Nephron (organoid): ENCODE measurements around the gene EMC10.

Experiments
- H3K27ac Mint-ChIP-seq, 3 experiments: 2 replicates each; pipeline ENCODE4 v1.8.0; 2020; ENCODE audit warnings: mixed read lengths in 3 of 3, mild to moderate bottlenecking in 2 of 3, moderate library complexity in 1 of 3
- H3K27me3 Mint-ChIP-seq: 2 replicates; pipeline ENCODE4 v1.8.0; 2021; ENCODE audit warnings: low read depth, mild to moderate bottlenecking, moderate library complexity, mixed read lengths
- H3K36me3 Mint-ChIP-seq: 2 replicates; pipeline ENCODE4 v1.8.0; 2020; ENCODE audit warnings: low read depth, mixed read lengths
- H3K4me1 Mint-ChIP-seq: 2 replicates; pipeline ENCODE4 v1.8.0; 2020; ENCODE audit warnings: mixed read lengths
- H3K4me3 Mint-ChIP-seq, 3 experiments: 2 replicates each; pipeline ENCODE4 v1.8.0; 2020; ENCODE audit warnings: mild to moderate bottlenecking in 3 of 3, mixed read lengths in 3 of 3, moderate library complexity in 2 of 3
- H3K9me3 Mint-ChIP-seq: 2 replicates; pipeline ENCODE4 v1.8.0; 2020; ENCODE audit warnings: mixed read lengths
- TF ChIP-seq, protein P1 (sequence below), 3 experiments: fragments of 200-600 bp; sonication (generic); IDR thresholded peaks; one replicate each; pipeline ENCODE4 v1.5.0; 2021; ENCODE audit warnings: antibody characterized with exemption in 3 of 3; ENCODE audit not compliant: unreplicated experiment in 3 of 3

Gene EMC10

DNA sequence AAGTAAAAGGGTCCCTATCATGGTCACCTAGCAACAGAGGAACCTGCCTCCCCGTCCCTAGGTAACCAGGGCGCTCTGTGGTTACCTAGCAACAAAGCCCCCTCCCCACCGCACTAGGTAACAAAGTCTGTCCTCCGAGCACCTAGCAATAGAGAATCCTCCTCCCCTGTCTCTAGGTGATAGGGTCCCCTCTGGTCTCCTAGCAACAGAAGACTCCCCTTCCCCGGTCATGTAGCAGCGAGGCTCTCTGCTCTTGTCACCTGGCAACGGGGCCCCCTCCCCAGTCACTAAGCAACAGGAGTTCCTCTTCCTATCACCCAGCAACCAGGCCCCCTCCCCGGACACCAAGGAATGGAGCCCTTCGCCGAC lies 34.4 kb downstream of the EMC10 start:
- peaks cover 35% of the 10 kb centered on the region for H3K4me1 Mint-ChIP-seq
- H3K27me3 Mint-ChIP-seq: no peaks in the 10 kb centered on the region
- H3K27ac Mint-ChIP-seq: peak overlapping the region; percentile 71 to 85 (median 83)
- H3K36me3 Mint-ChIP-seq: no peaks in the 10 kb centered on the region
- H3K4me3 Mint-ChIP-seq: peak overlapping the region; percentile 89 to 93 (median 91)
- TF ChIP-seq, protein P1, sequence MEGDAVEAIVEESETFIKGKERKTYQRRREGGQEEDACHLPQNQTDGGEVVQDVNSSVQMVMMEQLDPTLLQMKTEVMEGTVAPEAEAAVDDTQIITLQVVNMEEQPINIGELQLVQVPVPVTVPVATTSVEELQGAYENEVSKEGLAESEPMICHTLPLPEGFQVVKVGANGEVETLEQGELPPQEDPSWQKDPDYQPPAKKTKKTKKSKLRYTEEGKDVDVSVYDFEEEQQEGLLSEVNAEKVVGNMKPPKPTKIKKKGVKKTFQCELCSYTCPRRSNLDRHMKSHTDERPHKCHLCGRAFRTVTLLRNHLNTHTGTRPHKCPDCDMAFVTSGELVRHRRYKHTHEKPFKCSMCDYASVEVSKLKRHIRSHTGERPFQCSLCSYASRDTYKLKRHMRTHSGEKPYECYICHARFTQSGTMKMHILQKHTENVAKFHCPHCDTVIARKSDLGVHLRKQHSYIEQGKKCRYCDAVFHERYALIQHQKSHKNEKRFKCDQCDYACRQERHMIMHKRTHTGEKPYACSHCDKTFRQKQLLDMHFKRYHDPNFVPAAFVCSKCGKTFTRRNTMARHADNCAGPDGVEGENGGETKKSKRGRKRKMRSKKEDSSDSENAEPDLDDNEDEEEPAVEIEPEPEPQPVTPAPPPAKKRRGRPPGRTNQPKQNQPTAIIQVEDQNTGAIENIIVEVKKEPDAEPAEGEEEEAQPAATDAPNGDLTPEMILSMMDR (IDR thresholded peaks at IDR 0.05; ENCODE audit: unreplicated experiment in 3 of 3): no peak
- H3K9me3 Mint-ChIP-seq: no peaks in the 10 kb centered on the region

DNA sequence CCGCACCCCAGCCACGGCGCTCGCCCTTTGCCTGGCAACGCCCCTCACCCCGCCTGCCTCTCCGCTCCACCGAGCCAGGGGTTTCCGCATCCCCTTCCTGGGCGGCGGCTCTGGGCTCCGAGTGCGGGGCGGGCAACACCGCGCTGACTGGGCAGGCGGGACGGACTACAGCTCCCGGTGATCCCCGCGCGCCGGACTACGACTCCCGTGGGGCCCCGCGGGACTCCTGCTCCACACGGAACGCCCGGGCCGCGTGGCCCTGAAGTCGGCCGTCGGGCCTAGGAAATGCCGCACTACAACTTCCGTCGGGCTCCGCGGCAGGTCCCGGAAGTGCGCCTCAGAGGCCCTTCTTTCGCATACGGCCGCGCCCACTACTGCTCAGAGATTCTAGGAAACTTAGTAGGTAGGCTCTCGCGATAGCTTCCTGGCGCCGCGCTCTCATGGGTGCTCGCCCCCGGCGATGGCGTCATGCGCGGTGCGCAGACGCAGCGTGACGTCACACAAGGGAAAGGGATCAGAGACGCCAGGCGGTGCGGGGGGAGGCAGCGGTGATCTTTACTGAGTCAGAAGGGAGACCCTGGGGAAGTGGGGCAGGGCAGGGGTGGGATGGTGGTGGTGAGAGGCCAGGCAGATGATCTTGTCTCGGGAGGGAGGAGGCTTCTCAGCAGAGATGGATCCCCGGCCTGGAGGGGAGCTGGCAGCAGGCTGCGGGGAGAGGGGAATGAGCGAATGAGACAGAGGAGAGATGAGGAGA lies 34.9 kb downstream of the EMC10 start, which contains the start of gene JOSD2:
TSS of gene JOSD2 (minus strand) at position 123 of the 754 bp plus-strand sequence. CDS start 760 bp downstream, outside the sequence.
- TF ChIP-seq, protein P1 (IDR thresholded peaks at IDR 0.05; ENCODE audit: unreplicated experiment in 3 of 3): no peak
- no peaks in the 10 kb centered on the region for H3K36me3 Mint-ChIP-seq
- no peaks in the 10 kb centered on the region for H3K27me3 Mint-ChIP-seq
- H3K4me3 Mint-ChIP-seq: peak within 1 kb of the TSS; percentile 89 to 93 (median 91)
- H3K4me1 Mint-ChIP-seq: peaks cover 35% of the 10 kb centered on the region
- H3K27ac Mint-ChIP-seq: peak within 1 kb of the TSS; percentile 79 to 85 (median 83)
- H3K9me3 Mint-ChIP-seq: no peaks in the 10 kb centered on the region

DNA sequence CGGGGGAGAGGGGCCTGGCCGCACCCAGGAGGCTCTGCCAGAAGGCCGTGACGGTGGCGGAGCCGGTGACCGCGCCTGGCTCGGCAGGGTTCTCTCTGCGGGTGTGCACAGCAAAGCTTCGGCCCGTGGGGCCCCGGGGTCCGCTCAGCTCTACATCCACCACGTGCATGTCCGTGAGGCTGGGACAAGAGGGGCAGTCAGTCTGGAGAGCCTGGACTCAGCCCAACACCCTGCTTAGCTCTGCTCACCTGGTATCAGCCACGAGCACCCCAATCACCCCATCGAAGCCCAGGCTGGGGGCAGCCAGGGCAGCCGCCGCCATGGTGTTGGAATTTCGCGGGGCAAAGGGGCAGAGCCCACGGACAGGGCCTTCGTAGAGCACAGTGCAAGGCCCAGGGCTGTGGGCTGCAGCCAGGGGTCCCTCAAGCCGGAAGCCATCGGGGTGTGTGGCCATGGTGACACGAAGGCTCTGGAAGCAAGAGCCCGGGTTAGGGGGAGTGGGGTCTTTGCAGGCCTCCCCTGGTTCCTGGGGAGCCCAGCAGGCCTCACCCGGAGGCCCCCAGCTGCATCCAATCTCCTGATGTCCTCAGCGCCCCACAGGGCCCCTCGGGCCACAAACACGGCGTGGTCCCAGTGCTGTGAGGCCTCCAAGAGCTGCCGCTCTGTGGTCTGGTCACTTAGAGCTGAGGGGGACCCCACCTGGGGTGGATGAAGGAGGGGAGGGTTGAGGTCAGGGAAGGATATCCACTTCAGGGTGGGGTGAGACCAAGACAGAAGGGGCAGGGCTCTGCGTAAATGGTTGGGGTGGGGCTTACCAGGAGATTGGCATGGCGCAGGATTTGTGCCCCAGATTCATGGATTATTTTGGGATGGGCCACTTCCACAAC lies 36.0 kb downstream of the EMC10 start:
- Mint-ChIP-seq H3K9me3 (no peaks in the 10 kb centered on the region), H3K4me3 (peak overlapping the region in 1 of 3 experiments; percentile 93), H3K36me3 (no peaks in the 10 kb centered on the region), H3K27ac (peak overlapping the region; percentile 79 to 85 (median 83)), H3K4me1 (peaks cover 35% of the 10 kb centered on the region), H3K27me3 (no peaks in the 10 kb centered on the region)
- TF ChIP-seq, protein P1 (IDR thresholded peaks at IDR 0.05; ENCODE audit: unreplicated experiment in 3 of 3): no peak

DNA sequence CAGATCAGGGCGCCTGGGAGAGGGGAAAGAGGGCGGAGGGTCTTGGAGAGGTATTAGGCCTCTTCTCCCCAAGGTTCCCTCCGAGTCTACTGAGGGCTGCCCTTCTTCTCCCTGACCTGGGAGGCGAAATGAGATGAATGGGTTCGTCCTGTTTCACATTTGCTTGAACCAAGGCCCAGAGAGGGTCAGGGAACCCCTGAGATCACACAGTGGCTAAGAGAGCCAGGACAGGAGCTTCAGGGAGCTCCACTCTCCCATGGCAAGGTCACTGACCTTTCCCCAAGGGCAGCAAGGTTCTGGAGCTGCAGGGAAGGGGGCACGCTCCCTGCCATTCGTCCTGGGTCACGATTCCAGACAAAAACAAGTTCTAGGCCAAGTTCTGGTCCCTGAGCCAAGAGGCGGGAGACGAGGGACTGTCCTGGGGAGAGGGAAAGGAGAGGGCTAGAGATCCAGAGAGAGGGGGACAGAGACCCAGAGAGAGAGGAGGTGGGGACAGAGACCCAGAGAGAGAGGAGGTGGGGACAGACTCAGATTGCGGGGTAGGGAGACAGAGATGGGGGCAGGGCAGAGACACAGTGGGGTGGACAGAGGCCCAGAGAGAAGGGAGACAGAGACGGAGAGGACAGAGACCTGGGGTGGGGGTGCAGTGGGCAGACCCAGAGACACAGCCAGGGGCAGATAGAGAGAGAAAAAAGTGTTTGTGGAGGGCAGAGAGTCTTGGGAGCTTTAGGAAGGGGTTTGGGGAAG lies 36.9 kb downstream of the EMC10 start:
- no peaks in the 10 kb centered on the region for H3K9me3 Mint-ChIP-seq
- peak overlapping the region in 2 of 3 experiments; percentile 78 to 80 for H3K27ac Mint-ChIP-seq
- H3K4me3 Mint-ChIP-seq: peak overlapping the region; percentile 63 to 74 (median 74)
- H3K36me3 Mint-ChIP-seq: no peaks in the 10 kb centered on the region
- H3K27me3 Mint-ChIP-seq: no peaks in the 10 kb centered on the region
- TF ChIP-seq, protein P1 (IDR thresholded peaks at IDR 0.05; ENCODE audit: unreplicated experiment in 3 of 3): no peak
- peaks cover 30% of the 10 kb centered on the region for H3K4me1 Mint-ChIP-seq

DNA sequence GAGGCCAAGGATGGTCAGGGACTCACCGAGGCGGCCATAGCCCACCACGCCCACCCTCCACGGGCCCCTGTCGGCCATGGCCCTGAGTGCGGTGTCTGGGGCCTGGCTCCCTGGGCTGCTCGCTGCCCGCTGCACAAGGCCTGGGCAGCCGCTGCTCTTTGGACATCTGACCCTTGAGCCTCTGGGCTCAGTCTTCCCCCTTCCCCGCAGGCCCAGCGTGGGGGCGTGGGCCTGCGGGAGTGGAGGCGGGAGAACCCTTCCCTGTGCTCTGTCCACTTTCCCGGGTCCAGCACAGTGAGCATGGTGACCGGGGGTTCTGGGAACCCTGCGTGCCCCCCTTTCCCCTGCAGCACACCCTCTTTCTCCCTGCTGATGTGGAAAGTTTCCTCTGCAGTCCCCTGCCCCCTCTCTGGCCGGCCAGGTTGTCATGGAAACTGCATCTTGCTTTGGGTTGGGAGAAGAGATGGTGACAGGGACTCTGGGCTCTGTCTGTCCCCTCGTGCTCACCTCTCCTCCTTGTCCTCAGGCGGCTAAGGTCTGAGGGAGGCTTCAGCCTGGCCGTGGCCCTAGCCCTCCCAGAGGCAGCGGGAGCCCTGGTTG lies 37.5 kb downstream of the EMC10 start, which contains the start of gene ASPDH:
TSS of gene ASPDH (minus strand) at position 168 of the 600 bp plus-strand sequence. CDS start at position 78, 90 bp downstream.
- H3K27me3 Mint-ChIP-seq: no peaks in the 10 kb centered on the region

More for the DNA sequence above, 37.5 kb downstream of the EMC10 start, which contains the start of gene ASPDH:
- TF ChIP-seq, protein P1 (IDR thresholded peaks at IDR 0.05; ENCODE audit: unreplicated experiment in 3 of 3): no peak
- Mint-ChIP-seq H3K4me1 (peaks cover 24% of the 10 kb centered on the region), H3K4me3 (peak within 1 kb of the TSS; percentile 63 to 74 (median 74)), H3K9me3 (no peaks in the 10 kb centered on the region), H3K36me3 (peaks cover 5% of the 10 kb centered on the region), H3K27ac (peak within 1 kb of the TSS; percentile 64 to 80 (median 78))
